Dermis microvascular lymphatic vessel endothelial cell (primary cell): ENCODE data around the gene TXLNA. TPM values are rescaled to one million over a fixed set of nuclear protein-coding genes. Genes with fewer than 3 reads are reported as not detected.

ENCODE experiments used
- DNase-seq, 2 donors: peaks; one replicate each; pipeline versions ENCODE4 v3.0.0 to v3.0.0-alpha.2; 2010; ENCODE audit warnings: low read depth in 2 of 2
- total RNA-seq: library from RNA; depleted of rRNA; stranded (reverse); fragments of >200 nt; gene quantifications from 2 replicates; pipeline ENCODE4 v1.2.1, GENCODE V29; 2014

Gene TXLNA
- total RNA-seq, 1 donor from 2014 or later: 57.6 TPM

DNA sequence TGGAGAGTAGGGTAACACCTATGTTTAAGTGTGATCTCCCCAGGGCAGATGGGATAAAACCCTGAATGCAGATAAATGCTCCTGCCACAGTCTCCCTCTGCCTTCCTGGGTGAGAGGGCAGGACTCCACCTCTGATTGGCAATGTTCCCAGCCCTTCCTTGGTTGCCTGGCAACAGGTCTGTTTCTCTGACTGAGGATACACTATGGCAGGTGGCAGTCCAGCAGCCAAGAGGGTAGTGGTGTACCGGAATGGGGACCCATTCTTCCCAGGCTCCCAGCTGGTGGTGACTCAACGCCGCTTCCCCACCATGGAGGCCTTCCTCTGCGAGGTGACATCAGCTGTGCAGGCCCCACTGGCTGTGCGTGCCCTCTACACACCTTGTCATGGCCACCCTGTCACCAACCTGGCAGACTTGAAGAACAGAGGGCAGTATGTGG lies 29.4 kb downstream of the TXLNA start, which contains the start of gene DCDC2B:
DCDC2B (plus strand) TSS at position 199 of the 438 bp plus-strand sequence; CDS start at position 204, 5 bp downstream.
- DNase-seq: no peak

DNA sequence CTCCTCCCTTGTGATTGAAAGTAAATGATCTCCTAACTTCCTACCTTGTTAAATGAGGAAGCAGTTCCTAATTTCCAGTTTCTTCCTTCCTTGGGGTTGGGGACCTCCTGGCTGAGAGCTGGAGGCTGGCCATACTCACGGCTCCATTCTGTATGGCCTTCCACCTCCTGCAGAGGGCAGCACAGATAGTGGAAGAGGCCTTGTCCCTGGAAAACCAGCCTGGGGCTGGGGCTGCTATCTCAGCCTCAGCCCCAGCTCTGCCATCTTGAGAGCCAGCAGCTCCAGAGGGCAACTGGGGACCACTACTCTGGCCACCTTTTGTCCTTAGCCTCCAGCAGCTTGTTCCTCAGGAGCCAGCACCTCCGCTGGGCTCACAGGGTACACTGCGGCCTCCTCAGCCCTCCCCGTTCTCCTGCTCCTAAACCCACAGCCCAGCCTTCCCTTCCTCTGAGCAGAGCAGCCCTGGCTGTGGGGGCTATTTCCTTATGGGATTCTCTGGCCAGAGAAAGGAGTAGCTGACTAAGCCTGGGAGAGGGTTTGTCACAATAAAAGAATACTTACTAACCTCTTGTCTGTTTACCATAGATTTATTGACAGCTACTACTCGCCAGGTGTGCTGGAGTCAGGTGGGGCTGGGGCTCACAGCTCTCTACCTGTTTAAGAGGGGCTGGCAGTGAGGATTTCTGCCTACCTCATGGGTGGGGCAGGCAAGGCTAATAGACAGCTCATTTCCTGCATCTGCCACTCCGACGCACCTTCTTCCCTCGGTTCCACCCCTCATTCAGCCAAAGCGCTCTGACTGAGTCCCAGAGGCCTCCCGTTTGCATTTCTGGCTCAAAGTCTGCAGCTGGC lies 36.4 kb downstream of the TXLNA start:
- DNase-seq: peak; percentile 55 to 77

DNA sequence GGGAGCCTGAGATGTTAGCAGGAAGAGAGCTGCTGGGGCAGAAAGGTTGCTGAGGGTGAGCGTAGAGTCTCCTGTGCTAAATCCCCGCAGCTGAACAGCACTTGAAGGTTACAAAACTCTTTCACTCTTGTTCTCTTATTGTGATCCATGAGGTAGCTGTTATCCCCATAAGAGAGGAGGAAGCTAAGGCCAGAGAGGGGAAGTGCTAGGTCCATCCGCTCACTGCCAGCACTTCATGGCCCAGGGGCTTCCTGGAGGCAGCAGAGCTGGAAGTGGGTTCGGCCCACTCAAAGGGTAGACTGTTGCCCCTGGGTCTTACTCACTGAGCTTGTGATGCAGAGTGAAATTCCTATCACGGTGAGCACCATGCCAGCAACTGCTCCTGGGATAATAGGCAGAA lies 37.1 kb downstream of the TXLNA start:
- peak in 1 of 2 donors; percentile 20 for DNase-seq

DNA sequence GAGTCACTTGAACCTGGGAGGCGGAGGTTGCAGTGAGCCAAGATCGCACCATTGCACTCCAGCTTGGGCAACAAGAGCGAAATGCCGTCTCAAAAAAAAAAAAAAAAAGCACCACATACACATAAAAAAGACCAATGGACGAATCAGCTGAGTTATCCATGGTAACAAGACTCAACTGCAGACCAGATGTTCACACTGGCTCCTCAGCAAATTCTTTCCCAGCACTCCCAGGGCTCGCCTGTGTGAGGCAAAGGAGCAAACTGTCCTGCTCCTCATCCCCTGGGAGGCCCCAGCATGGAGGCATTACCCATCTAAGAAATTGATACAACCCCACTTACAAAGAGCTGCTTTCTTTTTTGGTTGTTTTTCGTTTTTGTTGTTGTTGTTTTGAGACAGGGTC lies 39.5 kb downstream of the TXLNA start:
- DNase-seq: no peak

DNA sequence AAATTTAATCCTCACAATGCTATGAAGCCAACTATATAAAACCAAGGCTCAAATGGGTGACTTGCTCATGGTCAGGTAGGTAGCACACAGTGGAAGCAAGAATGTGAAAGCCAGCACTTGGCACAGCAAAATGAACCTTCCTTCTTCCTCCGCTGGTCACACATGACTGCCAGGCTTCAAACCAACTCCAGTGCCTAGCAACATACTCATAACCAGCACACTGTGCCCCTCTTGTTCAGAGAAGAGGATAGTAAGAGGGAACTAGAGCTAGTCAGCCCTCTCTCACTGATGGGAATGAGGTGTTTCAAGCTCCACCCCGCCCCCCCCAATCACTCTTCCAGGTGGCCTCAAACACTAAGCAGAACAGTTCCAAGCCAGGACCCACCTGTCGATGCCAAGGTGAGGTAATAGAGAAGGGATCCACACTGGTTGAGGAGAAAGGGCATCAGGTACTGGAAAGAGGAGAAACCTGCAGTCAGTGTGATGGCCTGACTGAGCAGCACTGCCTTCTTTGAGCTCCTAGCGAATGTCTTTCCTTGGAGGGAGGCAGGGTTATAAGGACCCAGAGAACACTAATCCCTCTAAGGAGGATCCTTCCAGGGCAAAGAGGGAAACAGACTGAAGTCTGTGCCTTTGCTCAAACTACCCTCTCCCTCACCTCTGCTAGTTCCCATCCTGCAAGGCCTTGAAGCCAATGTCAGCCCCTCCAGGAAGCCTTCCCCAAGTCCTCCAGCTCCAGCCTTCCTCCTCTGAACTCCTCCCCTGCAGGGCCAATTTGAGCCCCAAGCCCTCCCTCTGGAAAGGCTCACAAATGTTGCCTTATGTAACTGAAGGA lies 41.5 kb downstream of the TXLNA start:
- DNase-seq: no peak

DNA sequence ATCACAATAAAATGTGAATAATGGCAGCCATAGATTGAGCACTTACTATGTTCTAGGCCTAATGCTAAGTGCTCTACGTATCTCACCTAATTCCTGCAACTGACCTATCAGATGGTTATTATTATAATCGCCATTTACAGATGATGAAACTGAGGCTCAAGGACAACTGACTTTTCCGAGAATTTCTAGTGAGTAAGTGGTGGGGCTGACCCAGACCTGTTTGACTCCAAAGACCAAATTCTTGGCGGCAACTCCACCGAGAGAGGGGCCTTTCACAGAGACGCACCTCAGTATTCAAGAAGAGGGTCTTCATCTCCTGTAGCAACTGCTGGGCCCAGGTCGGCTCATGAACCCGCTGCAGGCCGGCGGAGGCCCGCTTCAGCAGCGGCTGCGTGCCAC lies 42.1 kb downstream of the TXLNA start:
- no peak for DNase-seq

DNA sequence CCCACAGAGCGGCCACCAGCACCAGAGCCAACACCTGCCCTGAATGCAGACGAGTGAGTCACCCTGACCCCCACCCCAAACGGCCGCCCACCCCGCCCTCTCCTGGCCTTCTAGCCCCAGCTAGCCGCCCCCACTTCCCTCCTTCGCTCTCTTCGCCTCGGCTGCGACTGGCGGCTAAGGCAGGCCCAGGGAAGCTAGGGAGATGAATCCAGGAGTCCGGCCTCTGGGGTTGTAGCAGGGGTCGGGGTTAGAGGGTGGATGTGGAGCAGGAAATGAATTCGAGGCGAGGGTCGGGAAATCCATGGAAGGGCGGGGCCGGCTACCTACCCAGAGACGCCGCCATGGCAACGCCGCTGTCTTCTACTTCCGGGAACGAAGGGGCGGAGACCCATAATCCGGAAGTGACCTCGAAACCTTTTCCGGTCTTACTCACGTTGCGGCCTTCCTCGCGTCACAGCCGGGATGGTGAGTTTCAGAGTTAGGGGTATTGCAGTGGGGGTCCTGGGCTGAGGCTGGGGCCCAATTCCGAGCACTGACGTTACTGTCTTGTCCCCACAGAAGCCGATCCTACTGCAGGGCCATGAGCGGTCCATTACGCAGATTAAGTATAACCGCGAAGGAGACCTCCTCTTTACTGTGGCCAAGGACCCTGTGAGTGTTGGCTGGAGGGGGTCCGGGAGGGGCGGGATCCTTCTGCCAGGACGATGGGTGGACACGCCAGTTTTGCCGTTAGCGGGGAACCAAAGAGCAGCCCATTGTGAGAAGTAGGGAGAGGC lies 42.7 kb downstream of the TXLNA start, which contains the start of the genes EIF3I and TMEM234:
EIF3I (plus strand) TSS at position 428 of the 776 bp plus-strand sequence; CDS start at position 463, 35 bp downstream.
TMEM234 (minus strand) TSS at position 374 of the 776 bp plus-strand sequence; CDS start at position 343, 31 bp downstream.
- DNase-seq: peak; percentile 91 to 94

DNA sequence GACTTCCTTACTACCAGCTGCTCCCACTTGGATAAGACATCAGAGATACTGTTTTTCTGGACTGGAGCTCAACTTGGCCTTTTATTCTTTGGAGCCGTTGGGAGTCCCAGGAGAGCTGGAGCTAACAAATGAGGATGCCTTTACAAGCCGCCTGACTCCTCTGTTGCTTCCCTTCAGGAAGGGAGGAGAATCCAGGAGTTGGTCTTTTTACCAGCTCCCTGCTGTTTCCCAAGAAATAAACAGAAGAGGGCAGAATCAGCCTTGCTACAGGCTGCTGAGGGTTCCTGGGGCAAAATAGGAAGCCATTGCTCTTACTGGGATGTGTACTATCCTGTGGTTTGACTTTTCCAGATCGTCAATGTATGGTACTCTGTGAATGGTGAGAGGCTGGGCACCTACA lies 44.2 kb downstream of the TXLNA start:
- peak in 1 of 2 donors; percentile 52 for DNase-seq

DNA sequence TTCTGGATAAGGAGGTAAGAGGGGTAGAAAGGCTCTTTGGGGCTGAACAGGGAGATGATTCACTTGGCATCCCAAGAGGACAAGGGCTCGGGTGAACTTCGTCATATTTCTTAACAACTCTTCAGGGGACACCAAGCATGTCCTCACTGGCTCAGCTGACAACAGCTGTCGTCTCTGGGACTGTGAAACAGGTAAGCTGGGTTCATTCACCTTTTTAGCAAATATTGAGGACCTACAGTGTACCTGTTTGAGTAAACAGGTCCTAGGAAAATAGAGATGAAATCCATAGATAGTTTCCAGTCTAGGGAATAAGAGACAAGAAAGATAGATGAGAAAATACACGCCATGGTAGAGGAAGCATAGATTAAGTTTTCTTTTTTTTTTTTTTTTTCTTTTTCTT lies 44.8 kb downstream of the TXLNA start:
- no peak for DNase-seq

DNA sequence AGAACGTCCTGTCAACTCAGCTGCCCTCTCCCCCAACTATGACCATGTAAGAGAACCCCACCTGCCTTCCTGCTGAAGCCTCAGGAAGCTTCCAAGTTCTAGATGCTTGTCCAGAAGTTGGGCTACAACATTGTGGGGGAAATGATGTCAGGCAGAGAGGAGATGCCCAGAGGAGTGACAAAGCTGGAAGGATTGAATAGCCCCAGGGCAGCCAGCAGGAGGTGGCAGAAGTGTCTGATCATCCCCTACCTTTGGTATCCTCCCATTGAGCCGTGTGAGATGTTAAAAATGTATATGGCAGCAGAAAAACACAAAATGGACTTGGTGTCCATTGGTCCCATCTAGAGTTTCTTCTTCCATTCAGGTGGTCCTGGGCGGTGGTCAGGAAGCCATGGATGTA lies 49.3 kb downstream of the TXLNA start:
- no peak for DNase-seq

DNA sequence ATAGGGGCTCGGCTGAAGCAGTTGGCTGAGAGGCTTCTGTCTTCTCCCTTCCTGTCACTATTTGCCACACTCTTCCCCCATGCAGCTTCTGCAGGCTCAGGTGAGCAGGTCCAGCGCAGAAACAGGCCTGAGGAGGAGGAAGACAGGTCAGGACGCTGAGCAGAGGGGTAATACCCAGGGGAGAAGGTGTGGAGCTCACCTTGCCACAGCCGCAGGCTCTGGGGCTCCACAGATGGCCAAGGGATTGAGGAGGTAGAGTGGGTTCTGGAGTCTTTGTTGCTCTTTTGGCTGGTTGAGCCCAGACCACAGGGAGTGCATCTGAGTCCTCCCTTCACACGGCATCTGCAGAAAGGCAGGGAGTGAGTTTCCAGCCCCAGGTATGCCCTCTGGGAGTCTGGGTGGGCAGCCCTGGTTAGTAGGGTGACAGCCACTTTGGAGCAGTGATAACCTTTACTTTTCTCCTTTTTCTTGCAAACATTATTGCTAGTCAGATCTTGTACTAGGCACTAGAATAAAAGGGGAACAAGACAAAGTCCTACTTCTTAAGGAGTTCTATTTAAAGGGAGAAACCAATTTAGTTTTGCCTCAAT lies 52.5 kb downstream of the TXLNA start:
- no peak for DNase-seq

DNA sequence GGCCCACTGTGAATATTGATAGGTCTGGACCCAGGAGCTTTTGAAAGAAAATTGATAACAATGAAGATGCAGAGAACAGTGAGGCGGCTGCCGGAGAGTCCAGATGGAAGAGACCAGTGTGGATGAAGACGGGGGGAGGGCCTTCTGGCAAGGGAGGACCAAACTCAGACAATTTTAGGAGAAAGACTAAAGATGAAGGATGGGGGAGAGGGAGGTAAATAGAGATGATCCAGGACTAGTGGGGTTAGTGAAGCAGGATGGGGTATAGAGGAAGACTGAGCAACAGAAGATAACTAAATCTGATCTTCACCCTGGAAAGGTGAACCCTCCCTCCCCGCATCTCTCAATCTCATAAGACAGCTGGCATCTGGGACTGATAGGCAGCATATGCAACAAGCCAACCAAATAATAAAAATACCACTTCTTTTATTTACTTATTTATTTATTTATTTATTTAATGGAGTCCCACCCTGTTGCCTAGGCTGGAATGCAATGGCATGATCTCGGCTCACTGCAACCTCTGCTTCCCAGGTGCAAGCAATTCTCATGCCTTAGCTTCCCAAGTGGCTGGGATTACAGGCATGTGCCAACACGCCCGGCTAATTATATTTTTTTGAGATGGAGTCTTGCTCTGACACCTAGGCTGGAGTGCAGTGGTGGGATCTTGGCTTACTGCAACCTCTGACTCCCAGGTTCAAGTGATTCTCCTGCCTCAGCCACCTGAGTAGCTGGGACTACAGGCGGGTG lies 53.3 kb downstream of the TXLNA start:
- DNase-seq: no peak

DNA sequence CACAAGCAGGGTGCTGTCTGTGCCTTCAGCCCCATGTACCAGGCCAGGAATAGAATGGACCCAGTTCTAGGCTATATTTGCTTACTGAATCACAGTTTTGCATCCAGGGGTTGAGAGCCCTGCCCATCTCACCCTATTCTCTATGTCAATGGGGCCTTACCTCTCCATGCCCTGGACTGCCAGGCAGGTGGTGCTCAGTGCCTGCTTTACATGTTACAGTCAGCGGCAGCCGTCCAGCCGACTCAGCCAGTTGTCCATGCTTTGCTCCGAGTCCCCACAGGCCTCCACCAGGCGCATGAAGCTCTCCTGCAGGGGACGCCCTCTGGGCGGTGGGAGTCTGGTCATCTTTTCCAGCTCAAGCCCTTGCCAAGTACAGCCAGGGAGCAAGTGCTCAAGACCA lies 55.3 kb downstream of the TXLNA start:
- no peak for DNase-seq

DNA sequence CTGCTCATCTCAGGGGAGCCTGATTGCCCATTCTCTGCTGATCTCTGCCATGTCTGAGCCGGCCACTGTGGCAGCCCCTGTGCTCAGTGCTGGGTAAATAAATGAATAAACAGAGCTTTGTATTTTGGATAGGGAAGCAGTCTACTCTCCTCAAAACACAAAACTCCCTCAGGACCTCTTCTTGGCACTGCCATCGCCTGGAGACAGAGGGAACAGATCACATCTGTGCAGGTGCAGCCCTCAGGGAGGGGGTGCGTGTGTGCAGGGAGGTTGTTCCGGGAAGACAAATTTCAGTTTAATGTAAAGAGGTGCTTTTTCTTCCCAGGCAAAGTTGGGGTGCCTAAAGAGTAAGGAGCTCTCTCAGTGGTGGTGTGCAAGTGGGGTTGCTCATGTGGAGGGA lies 59.9 kb downstream of the TXLNA start:
- no peak for DNase-seq

DNA sequence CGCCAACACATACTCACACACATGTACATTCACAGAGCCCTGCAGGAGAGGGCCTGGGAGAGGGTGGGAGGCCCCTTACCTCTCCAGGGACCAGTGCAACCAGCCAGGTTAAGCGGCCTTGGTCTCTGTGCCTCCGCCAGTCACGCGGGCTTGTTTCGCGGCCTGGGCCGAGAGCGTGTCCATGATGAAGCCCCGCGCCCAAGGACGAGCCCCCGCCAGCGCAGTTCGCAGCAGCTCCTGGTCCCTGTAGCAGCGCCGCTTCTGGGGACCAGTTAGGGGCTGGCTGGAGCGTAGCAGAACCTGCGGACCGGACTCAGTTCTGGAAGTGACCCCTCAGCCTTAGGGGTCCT lies 60.3 kb downstream of the TXLNA start:
- no peak for DNase-seq

DNA sequence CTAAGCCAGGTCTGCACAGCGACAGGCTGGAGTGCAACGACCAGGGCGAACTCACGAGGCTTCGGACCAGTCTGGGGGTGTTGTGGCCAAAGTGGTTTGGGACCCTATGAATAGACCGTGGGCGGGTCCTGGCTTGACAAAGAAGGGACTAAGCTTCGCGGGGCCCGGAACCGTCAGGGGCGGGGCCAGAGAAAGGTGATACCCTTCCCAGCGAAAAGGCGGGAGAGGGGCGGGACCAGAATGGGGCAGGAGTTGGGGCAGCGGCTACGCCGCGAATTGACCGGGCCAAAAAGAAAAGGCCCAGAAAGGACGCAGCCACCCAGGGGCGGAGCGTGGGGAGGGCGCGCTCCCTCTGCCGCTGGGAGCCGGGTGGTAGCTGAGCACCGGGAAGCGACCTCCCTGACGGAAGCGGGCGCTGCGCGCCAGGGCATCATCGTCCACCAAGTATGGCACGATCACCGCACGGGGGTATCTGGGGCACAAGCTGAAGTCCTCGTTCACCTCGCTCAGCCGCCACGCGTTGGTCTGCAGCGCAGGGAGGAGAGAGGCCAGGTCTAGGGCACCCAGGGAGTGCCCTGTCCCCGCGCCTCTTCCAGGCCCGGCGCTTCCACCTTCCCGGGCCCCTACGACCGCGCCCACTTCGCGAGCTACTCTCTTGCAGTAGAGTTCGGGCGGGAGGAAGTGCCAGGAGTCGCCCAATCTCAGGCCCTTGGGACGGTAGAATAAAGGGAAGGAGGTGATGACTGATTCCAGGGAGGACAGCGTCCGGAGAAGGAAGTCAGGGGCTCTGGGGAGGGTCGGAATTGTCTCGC lies 60.9 kb downstream of the TXLNA start:
- DNase-seq: peak in 1 of 2 donors; percentile 51

DNA sequence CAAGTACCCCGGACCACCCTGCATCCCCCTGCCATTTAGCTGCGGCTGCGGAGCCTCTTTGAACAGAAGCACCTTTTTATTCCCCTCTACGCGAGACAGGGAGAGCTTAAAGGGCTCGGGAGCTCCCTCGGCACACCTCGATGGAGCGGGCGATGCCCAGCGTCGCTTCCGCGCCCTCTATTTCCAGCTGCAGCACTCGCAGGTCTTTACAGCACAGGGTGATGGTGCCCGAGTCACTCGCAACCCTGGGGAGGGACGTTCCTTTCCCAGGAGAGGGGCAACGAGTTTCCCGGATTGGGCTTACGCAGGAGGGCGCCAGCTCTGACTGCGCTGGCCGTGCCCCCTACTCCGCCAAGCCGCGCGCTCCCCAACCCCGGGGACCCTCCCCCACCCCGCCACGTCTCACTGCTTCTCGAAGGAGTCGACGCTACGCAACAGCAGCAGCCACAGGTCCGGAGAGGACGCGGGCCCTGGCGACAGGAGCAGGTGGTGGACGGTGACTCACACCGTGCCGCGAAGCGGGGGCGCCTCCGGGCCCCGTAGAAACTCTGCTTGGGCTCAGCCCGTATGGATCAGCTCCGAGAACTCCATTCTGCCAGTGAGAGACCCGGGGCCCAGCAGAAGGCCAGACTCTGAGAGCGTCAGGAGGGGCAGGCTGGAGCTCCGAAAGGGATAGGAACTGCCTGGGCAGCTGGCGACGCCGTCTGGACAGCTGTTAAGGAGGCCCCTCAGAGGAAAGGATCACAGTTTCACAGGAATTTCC lies 61.7 kb downstream of the TXLNA start:
- peak in 1 of 2 donors; percentile 77 for DNase-seq

DNA sequence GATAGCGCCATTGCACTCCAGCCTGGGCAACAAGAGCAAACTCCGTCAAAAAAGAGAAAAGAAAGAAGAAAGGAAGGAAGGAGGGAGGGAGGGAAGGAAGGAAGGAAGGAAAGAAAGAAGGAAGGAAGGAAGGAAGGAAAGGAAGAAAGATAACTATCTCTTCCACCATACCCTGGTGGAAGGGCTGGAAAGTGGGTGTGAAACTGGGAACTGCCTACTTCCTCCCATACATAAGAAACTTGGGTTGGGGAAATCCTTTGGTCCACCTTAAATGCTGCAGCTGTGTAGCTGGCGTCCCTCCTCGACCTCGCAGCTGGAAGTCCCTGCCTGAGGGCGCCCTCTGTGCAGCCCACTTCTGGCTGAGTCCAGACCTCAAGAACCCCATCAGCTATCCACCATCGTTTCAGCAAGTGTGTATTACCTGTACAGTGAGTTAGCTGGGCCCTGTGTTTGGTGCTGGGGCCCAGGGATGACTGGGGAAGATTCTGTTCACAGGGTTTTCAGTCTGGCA lies 62.9 kb downstream of the TXLNA start:
- DNase-seq: peak in 1 of 2 donors; percentile 25
